Measurements from ENCODE around the gene ELOB. TPM values are rescaled to one million over a fixed set of nuclear protein-coding genes. Genes with fewer than 3 reads are reported as not detected.

The ELOB gene
- total RNA-seq, 1 donor from 2014 or later: 336 TPM

GRCh38 chr16:2786061-2786825, 9.2 kb upstream of the ELOB start:
- DNase-seq (ENCODE audit: missing footprints): peak; percentile 20
- intact Hi-C loops (cut with DNase I): no loop called here
- no peak for ATAC-seq

DNA sequence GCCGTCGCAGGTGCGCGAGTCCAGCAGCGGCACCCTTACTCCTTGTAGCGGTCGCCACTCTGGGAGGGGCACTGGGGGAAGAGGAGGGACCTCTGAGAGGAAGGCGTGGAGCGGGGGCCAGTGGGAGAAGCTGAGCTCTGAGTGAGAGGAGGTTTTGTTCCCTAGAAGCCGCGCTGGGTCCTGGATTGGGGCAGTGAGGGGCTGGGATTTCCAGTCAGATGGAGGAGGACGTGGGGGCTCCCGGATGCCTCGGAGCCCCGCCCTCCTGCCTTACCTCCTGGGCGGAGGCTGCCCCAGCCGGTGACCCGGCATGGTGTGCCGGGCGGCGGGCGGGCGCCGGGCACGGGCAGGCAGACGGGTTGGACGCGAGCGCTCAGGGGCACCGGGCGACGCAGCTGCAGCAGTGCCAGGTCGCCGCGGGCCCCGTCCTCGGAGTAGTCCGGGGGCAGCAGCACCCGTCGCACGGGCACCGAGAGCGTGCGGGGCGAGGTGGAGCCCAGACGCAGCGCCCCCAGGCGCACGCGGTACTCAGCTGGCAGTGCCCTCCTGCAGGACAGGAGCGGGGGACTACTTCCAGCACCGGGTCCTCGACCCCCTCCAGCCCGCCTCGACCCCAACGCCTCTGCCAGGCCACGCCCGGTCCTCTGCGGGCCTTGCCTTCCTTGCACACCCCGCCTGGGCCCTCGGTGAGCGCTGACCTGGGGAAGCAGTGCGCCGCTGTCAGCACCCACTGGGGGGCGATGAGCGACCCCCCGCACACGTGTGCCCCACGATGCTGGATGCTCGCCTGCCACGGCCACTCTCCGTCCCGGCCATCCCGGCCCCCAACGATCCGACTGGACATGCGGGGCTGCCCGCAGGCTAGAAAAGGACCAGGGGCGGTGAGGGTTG, 8.3 kb upstream of the ELOB start:
- DNase-seq (ENCODE audit: missing footprints) (peak; percentile 67), ATAC-seq (no peak)
- intact Hi-C loops (cut with DNase I): no loop called here

DNA sequence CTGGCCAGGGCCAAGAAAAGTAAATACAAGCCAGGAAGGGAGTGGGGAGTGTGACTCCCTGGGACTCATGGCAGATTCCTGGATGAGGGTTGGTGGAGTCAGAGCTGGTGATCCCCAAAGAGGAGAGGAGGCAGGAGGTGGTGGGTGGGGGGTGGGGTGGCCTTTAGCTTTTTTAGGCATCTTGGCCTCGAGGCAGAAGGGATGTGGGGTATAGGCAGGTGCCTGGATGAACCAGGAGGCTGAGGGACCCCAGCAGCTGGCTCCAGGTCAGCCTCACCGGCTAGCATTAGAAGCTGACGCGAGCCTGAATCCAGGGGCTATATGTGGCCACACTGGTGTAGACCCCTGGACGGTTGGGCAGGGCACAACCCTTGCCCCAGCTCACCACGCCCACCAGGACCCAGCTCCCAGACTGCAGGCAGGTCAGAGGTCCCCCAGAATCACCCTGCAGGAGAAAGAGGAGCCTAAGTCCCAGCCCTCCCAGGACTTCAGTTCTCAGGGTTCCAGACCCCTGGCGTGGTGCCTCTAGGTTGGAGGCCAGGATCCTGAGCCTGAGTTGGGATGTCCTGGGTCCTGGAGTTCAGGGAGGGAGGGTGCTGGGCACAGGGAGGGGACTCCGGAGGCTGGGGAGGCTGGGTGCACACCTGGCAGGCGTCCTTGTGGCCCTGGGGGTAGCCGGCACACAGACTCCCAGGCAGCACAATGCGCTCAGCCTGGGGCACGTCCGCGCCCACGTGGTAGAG, 7.4 kb upstream of the ELOB start:
- ATAC-seq (no peak), DNase-seq (ENCODE audit: missing footprints) (peak; percentile 11)
- intact Hi-C loops (cut with DNase I): no loop called here

DNA sequence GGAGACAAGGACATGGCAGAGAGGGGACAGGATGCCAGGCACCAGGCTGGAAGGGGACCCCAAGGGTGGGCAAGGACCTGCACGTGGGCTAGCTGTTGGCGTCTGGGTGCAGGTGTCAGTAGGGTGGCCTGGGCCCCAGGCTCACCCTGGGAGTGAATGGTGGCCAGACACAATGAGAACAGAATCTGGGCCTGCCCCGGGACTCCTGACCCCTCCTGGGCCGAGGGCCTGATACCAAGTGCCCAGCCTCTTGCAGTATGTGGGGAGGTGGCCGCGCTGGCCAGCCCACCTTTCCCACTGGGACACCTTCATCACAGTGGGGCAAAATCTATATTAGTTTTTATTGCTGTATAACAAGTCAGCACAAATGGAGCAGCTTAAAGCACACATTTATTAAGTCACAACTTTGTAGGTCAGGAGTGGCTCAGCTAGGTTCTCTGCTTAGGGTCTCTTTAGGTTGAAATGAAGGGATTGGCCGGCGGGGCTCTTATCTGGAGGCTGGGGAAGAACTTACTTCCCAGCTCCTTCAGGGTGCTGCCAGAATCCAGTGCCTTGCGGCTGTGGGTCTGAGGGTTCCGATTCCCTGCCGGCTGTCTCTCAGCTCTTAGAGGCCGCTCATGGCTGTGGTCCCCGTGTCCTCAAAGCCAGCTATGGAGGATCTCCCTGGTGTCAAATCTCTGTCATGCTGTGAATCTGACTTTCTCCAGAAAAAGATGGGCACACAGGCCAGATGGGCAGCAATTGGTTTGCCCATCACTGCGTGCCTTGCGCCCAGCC, 6.7 kb upstream of the ELOB start:
- DNase-seq (ENCODE audit: missing footprints) (peak; percentile 32), ATAC-seq (no peak)
- intact Hi-C loops (cut with DNase I): no loop called here

- DNase-seq (ENCODE audit: missing footprints) (peak; percentile 40), ATAC-seq (no peak)
- intact Hi-C loops (cut with DNase I): no loop called here
Observed at GRCh38 chr16:2782583-2783351, 5.7 kb upstream of the ELOB start.

GRCh38 chr16:2779978-2780898, 3.2 kb upstream of the ELOB start:
- intact Hi-C loops (cut with DNase I): no loop called here
- DNase-seq (ENCODE audit: missing footprints): peak; percentile 22
- ATAC-seq: no peak

- intact Hi-C loops (cut with DNase I): no loop called here
- no peak for ATAC-seq
- DNase-seq (ENCODE audit: missing footprints): no peak
Observed at GRCh38 chr16:2779151-2779920, 2.3 kb upstream of the ELOB start.

- intact Hi-C loops (cut with DNase I): no loop called here
- ATAC-seq (no peak), DNase-seq (ENCODE audit: missing footprints) (no peak)
Observed at GRCh38 chr16:2778630-2778958, 1.5 kb upstream of the ELOB start.

- intact Hi-C loops (cut with DNase I): loop anchor here (1.0 kb wide), 2 partner anchors 26 to 90 kb away; partner anchors contain the start of gene SRRM2
- ATAC-seq (peak; percentile 53), DNase-seq (ENCODE audit: missing footprints) (no peak)
Observed at GRCh38 chr16:2777903-2778629, 986 bp upstream of the ELOB start.

- DNase-seq (ENCODE audit: missing footprints) (no peak), ATAC-seq (no peak)
- intact Hi-C loops (cut with DNase I): loop anchor here (1.0 kb wide), 2 partner anchors 24 to 92 kb away; partner anchors contain the start of gene SRRM2
Observed at GRCh38 chr16:2776500-2777139, 460 bp downstream of the ELOB start.

DNA sequence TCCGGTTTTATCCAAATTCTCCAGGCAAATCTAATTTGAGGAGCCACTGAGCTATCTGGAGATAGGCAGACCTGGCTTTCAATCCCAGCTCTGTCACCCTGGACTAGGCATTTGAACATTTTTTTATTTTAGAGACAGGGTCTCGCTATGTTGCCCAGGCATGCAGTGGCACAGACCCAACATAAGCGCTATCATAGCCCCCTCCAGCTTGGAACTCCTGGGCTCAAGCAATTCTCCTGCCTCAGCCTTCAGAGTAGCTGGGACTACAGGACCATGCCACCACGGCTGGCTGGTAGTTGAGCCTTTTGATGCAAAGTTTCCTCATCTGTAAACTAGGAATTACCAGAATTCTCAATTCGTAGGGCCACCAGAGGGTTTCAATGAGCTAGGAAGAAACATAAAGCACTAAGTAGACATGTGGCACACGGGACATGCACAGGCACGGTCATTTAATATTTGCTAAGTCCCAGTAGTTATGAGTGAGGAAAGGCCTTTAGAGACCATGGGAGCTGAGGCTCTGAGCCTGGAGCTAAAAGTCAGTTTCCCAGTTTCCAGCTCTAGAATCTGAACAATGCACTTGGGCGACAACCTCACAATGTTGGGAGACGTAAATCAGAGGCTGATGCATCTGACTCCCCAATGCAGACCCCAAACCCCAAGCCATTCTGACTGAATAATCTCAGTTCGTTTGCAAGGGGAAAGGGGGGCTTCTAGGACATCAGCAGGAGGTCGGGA, 1.1 kb downstream of the ELOB start:
- no peak for DNase-seq (ENCODE audit: missing footprints)
- no peak for ATAC-seq
- intact Hi-C loops (cut with DNase I): no loop called here

- intact Hi-C loops (cut with DNase I): no loop called here
- ATAC-seq (no peak), DNase-seq (ENCODE audit: missing footprints) (no peak)
Observed at GRCh38 chr16:2775131-2775716, 1.9 kb downstream of the ELOB start.

DNA sequence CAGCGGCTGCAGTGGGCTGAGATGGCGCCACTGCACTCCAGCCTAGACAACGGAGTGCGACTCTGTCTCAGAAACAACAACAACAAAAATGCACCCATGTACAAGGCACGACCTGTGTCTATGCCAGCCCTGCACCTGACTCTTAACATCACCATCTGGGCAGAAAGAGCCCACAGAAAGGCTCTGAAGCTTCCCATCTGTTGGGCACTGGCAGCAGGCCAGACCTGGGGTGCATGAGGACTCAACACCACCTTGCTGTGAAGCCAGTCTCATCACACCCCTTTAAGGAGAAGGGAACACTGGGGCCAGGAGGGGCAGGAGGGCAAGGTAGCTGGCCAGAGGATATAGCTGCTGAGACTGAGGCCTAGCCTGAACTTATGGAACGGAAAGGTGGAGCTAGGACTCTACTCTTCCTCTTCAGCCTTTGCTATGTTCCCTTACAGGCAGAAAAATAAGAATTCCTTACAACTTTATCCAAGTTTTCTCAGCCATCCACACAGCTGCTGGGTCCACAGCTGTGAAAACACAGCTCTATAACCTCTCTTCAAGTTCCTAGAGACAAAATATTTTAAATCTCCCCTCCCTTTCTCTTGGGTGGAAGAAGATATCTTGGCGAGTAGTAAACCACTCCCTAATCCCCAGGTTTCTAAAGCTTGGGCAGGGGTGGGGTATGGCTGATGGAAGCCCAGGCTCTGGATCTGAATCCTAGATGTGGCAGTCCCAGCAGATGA, 2.8 kb downstream of the ELOB start:
- ATAC-seq: no peak
- DNase-seq (ENCODE audit: missing footprints): no peak
- intact Hi-C loops (cut with DNase I): no loop called here
